HEK293T (cell line): ENCODE data around the gene FEV.

Experiments
- CTCF ChIA-PET: fragments of 350-600 bp; formaldehyde crosslinking; extraction: SDS; loops from one replicate; lab custom pipeline; 2021; ENCODE audit warnings: antibody characterized with exemption, inconsistent platforms; lab: Yijun Ruan, JAX
- POLR2A ChIA-PET: fragments of 350-600 bp; formaldehyde crosslinking; extraction: SDS; loops from one replicate; lab custom pipeline; 2020; ENCODE audit warnings: antibody characterized with exemption, inconsistent platforms; lab: Yijun Ruan, JAX
- DNase-seq: peaks from one replicate; pipeline ENCODE4 v3.0.0; 2012; ENCODE audit warnings: mixed read lengths; ENCODE audit errors: extremely low spot score
- ARNT ChIP-seq: fragments of 450-650 bp; IDR thresholded peaks from 2 replicates; pipeline ENCODE4 v1.6.1; 2017; ENCODE audit warnings: mild to moderate bottlenecking
- BHLHE40 ChIP-seq: fragments of 450-650 bp; IDR thresholded peaks from 2 replicates; pipeline ENCODE4 v1.6.1; 2016; ENCODE audit warnings: mild to moderate bottlenecking, moderate library complexity, borderline replicate concordance
- CTBP1 ChIP-seq: fragments of 450-650 bp; IDR thresholded peaks from 2 replicates; pipeline ENCODE4 v1.6.1; 2016; ENCODE audit warnings: borderline replicate concordance
- ELF4 ChIP-seq: fragments of 450-650 bp; IDR thresholded peaks from 2 replicates; pipeline ENCODE4 v1.6.1; 2017; ENCODE audit warnings: antibody characterized with exemption
- FOXA1 ChIP-seq: fragments of 450-650 bp; IDR thresholded peaks from 2 replicates; pipeline ENCODE4 v1.6.1; 2016; ENCODE audit warnings: mild to moderate bottlenecking
- FOXK2 ChIP-seq: fragments of 450-650 bp; IDR thresholded peaks from 2 replicates; pipeline ENCODE4 v1.6.1; 2016; ENCODE audit warnings: mild to moderate bottlenecking
- FOXM1 ChIP-seq: fragments of 450-650 bp; IDR thresholded peaks from 2 replicates; pipeline ENCODE4 v1.6.1; 2017; ENCODE audit warnings: mild to moderate bottlenecking, borderline replicate concordance
- HDGF ChIP-seq: fragments of 450-650 bp; IDR thresholded peaks from 2 replicates; pipeline ENCODE4 v1.6.1; 2017; ENCODE audit warnings: antibody characterized with exemption, borderline replicate concordance
- L3MBTL2 ChIP-seq: fragments of 450-650 bp; conservative IDR thresholded peaks from 2 replicates; pipeline ENCODE4 v1.6.1; 2016; ENCODE audit warnings: mild to moderate bottlenecking
- LEF1 ChIP-seq: fragments of 450-650 bp; IDR thresholded peaks from 2 replicates; pipeline ENCODE4 v1.6.1; 2017; ENCODE audit warnings: mild to moderate bottlenecking, borderline replicate concordance
- NFRKB ChIP-seq: fragments of 450-650 bp; IDR thresholded peaks from 2 replicates; pipeline ENCODE4 v1.6.1; 2016; ENCODE audit warnings: mild to moderate bottlenecking, moderate library complexity
- PKNOX1 ChIP-seq: fragments of 450-650 bp; IDR thresholded peaks from 2 replicates; pipeline ENCODE4 v1.6.1; 2016
- SP1 ChIP-seq: fragments of 450-650 bp; IDR thresholded peaks from 2 replicates; pipeline ENCODE4 v1.6.1; 2017
- SUZ12 ChIP-seq: fragments of 450-650 bp; IDR thresholded peaks from 2 replicates; pipeline ENCODE4 v1.6.1; 2016; ENCODE audit warnings: mild to moderate bottlenecking
- TARDBP ChIP-seq: fragments of 450-650 bp; IDR thresholded peaks from 2 replicates; pipeline ENCODE4 v1.6.1; 2016
- ZNF384 ChIP-seq: fragments of 450-650 bp; IDR thresholded peaks from 2 replicates; pipeline ENCODE4 v1.6.1; 2016

The FEV gene

DNA sequence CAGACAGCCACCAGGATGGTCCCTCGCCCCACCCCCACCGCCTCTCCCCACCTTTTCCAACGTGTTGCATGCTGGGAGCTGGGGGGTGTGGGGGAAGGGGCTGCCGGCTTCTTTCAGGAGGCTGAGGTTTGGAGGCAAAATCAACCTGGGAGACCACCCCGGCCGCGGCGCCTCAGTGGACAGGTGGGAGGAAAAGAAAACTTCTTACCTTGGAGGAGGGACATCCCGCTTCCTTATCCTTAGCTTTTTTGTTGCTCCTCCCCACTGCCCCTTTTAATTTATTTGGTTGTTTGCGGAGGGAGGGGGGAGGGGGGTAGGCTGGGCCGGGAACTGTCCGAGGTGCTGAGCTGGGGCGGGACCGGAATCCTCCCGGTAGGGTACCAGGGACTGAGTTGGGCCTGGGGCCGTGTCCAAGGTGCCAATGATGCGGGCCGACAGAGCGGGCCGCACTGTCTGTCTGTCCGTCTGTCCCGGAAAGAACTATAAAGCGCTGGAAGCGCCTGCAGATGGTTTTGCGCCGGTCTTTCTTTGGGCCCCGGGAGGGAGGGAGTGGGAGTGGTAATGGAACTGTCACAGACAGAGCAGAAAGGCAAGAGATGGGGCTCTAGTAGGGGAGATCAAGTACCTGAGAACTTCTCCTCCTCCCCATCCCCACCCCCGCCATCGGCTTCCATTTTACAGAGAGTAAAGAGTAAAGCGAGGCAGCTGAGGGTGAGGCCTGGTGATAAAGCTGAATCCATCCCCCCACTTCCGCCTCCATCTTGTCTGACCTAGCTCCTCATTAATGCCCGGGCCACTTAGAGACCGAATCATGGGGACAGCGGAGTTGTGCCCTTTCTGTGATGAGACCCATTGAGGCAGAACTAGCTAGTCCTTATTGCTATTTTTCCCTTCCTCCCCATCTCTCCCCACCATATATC is 23.1 kb downstream of the FEV start:
- CTCF ChIA-PET = interaction anchor here (0.7 kb wide), 1 partner anchor 51 kb away, joined by 3 read pairs; no protein-coding TSS in a partner anchor
- POLR2A ChIA-PET = interaction anchor here (0.5 kb wide), 1 partner anchor 53 kb away, joined by 3 read pairs; no protein-coding TSS in a partner anchor
- no peak for TF ChIP-seq FOXK2
- no peak for DNase-seq

GRCh38 chr2:218961229-218961628 is 23.8 kb downstream of the FEV start:
- TF ChIP-seq ARNT (no peak), TARDBP (no peak), FOXK2 (no peak), BHLHE40 (no peak), ELF4 (no peak), FOXM1 (no peak), HDGF (no peak), FOXA1 (no peak), LEF1 (no peak), L3MBTL2 (no peak), CTBP1 (no peak), SP1 (no peak)
- ChIA-PET POLR2A (no interaction called here), CTCF (interaction anchor here (0.7 kb wide), 1 partner anchor 51 kb away, joined by 3 read pairs; no protein-coding TSS in a partner anchor)
- no peak for DNase-seq

DNA sequence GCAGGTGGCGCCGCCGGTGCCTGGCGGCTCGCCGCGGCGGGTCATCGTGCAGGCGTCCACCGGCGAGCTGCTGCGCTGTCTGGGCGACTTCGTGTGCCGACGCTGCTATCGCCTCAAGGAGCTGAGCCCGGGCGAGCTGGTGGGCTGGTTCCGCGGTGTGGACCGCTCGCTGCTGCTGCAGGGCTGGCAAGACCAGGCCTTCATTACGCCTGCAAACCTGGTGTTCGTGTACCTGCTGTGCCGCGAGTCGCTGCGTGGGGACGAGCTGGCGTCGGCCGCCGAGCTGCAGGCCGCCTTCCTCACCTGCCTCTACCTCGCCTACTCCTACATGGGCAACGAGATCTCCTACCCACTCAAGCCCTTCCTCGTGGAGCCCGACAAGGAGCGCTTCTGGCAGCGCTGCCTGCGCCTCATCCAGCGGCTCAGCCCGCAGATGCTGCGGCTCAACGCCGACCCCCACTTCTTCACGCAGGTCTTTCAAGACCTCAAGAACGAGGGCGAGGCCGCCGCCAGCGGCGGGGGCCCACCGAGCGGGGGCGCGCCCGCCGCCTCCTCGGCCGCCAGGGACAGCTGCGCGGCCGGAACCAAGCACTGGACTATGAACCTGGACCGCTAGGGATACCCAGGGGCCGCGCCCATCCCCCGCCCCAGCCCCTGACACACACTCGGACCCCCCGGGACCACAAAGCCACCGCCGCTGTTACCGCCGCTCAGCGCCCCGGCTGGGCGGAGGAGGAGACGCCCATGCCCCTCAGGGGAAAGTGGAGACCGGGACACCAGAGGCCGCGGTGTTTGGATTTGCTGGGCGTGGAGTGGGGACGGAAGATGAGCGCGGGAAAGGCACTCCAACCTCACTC is 24.4 kb downstream of the FEV start:
- TF ChIP-seq ZNF384 (no peak), FOXA1 (no peak), ELF4 (no peak), L3MBTL2 (no peak), HDGF (no peak), FOXM1 (no peak), SP1 (no peak), PKNOX1 (no peak), NFRKB (no peak), FOXK2 (no peak), TARDBP (no peak), BHLHE40 (no peak), SUZ12 (no peak)
- CTCF ChIA-PET = interaction anchor here (1.5 kb wide), 1 partner anchor 63 kb away, joined by 7 read pairs; no protein-coding TSS in a partner anchor
- DNase-seq = no peak
- POLR2A ChIA-PET = no interaction called here

- ChIA-PET POLR2A (interaction anchor here (0.7 to 1.3 kb wide), 8 partner anchors 8 to 217 kb away, joined by 3 to 5 read pairs (median 4); partner anchors contain the start of gene CNPPD1), CTCF (interaction anchor here (0.6 to 1.5 kb wide), 3 partner anchors 20 to 76 kb away, joined by 3 to 7 read pairs (median 4); no protein-coding TSS in a partner anchor)
- no peak for DNase-seq
- TF ChIP-seq FOXM1 = no peak
- TF ChIP-seq CTBP1 = no peak
- TF ChIP-seq HDGF = no peak
- TF ChIP-seq BHLHE40 = no peak
- TF ChIP-seq ZNF384 = no peak
- TF ChIP-seq L3MBTL2 = no peak
- no peak for TF ChIP-seq ELF4
- no peak for TF ChIP-seq TARDBP
- no peak for TF ChIP-seq LEF1
- no peak for TF ChIP-seq NFRKB
- TF ChIP-seq SUZ12 = no peak
- TF ChIP-seq FOXA1 = no peak
- no peak for TF ChIP-seq PKNOX1
- no peak for TF ChIP-seq FOXK2
- TF ChIP-seq SP1 = no peak
- no peak for TF ChIP-seq ARNT
Measured at GRCh38 chr2:218959761-218960308, 25.1 kb downstream of the FEV start.

DNA sequence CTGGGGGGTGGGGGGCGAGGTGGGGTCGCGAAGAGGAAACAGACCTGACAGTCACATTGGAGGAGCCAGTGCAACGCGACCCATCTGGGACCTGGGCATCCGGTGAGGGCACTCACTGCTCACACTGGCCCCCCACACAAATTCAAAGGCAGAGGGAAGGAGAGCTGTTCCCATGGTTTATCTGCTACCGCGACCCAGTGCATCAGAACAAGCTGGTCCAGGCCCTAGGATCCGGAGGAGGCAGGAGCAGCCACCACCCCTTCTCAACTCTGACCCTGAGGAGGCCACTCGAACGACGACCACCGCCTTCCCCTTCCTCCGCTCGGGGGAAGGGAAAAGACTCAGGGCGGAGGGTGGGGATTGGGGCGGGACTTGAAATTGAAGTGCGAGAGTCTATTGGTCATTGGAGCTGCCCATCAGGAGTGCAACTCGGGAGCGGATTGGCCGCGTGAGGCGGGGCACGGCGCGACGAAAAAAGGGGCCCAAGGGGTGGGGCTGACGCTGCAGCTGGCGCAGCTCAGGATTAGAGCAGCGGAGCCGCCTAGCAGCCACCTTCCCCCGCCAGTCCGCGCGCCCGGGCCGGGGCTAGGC is 25.7 kb downstream of the FEV start, which contains the start of gene CDK5R2:
Gene CDK5R2, plus strand, starts transcription at position 526 of the 591 bp plus-strand sequence. CDS start 155 bp downstream, outside the sequence.
- ChIA-PET CTCF (interaction anchor here (0.6 to 1.5 kb wide), 4 partner anchors 21 to 246 kb away, joined by 3 to 7 read pairs (median 4); no protein-coding TSS in a partner anchor), POLR2A (interaction anchor here (0.7 to 1.3 kb wide), 8 partner anchors 9 to 217 kb away, joined by 3 to 5 read pairs (median 4); partner anchors contain the start of gene CNPPD1)
- DNase-seq = peak; percentile 99
- TF ChIP-seq ARNT (no peak), HDGF (no peak), NFRKB (no peak), PKNOX1 (peak; percentile 99), LEF1 (no peak), FOXM1 (no peak), FOXA1 (no peak)
